SK-N-SH treated with all-trans-retinoic acid at 6 μM for 48 hours (cell line): ENCODE results near the gene MKX.

Experiments used
- ARNTL ChIP-seq: fragments of 450-650 bp; formaldehyde crosslinking; IDR thresholded peaks from 2 replicates; pipeline ENCODE4 v1.5.0; 2020; ENCODE audit warnings: low read depth, mild to moderate bottlenecking, moderate library complexity, borderline replicate concordance
- GLIS3 ChIP-seq: fragments of 250-450 bp; sonication (Bioruptor Pico); IDR thresholded peaks from 2 replicates; pipeline ENCODE4 v1.5.0; 2020; ENCODE audit warnings: mild to moderate bottlenecking, moderate library complexity
- OSR1 ChIP-seq: fragments of 250-450 bp; sonication (Bioruptor Pico); IDR thresholded peaks from 2 replicates; pipeline ENCODE4 v1.8.0; 2022; ENCODE audit warnings: moderate library complexity, mild to moderate bottlenecking, inconsistent platforms
- POU6F1 ChIP-seq: fragments of 250-450 bp; sonication (Bioruptor Pico); IDR thresholded peaks from 2 replicates; pipeline ENCODE4 v1.8.0; 2021; ENCODE audit warnings: low read depth, mild to moderate bottlenecking, moderate library complexity, borderline replicate concordance
- PPARA ChIP-seq: fragments of 250-450 bp; sonication (Bioruptor Pico); IDR thresholded peaks from 2 replicates; pipeline ENCODE4 v1.5.0; 2020; ENCODE audit warnings: mild to moderate bottlenecking, borderline replicate concordance
- SNAI2 ChIP-seq: fragments of 250-450 bp; sonication (Bioruptor Pico); IDR thresholded peaks from 2 replicates; pipeline ENCODE4 v1.5.0; 2020; ENCODE audit warnings: mild to moderate bottlenecking, moderate library complexity
- ZFP3 ChIP-seq: fragments of 250-450 bp; sonication (Bioruptor Pico); IDR thresholded peaks from 2 replicates; pipeline ENCODE4 v1.5.0; 2020; ENCODE audit warnings: mild to moderate bottlenecking, moderate library complexity
- ZNF565 ChIP-seq: fragments of 450-650 bp; formaldehyde crosslinking; conservative IDR thresholded peaks from 2 replicates; pipeline ENCODE4 v1.5.0; 2020; ENCODE audit warnings: low read depth, mild to moderate bottlenecking, moderate library complexity
- ZNF70 ChIP-seq: fragments of 450-650 bp; formaldehyde crosslinking; IDR thresholded peaks from 2 replicates; pipeline ENCODE4 v1.5.0; 2020; ENCODE audit warnings: mild to moderate bottlenecking, moderate library complexity
- ZNF8 ChIP-seq: fragments of 450-650 bp; formaldehyde crosslinking; IDR thresholded peaks from 2 replicates; pipeline ENCODE4 v1.5.0; 2020; ENCODE audit warnings: mild to moderate bottlenecking, moderate library complexity
- TF ChIP-seq, protein P1 (sequence below): fragments of 250-450 bp; sonication (Bioruptor Pico); IDR thresholded peaks from 2 replicates; pipeline ENCODE4 v1.5.1; 2021; ENCODE audit warnings: mild to moderate bottlenecking, moderate library complexity
- TF ChIP-seq, protein P2 (sequence below): fragments of 250-450 bp; sonication (Bioruptor Pico); IDR thresholded peaks from 2 replicates; pipeline ENCODE4 v1.8.0; 2020; ENCODE audit warnings: mild to moderate bottlenecking, moderate library complexity, borderline replicate concordance

DNA sequence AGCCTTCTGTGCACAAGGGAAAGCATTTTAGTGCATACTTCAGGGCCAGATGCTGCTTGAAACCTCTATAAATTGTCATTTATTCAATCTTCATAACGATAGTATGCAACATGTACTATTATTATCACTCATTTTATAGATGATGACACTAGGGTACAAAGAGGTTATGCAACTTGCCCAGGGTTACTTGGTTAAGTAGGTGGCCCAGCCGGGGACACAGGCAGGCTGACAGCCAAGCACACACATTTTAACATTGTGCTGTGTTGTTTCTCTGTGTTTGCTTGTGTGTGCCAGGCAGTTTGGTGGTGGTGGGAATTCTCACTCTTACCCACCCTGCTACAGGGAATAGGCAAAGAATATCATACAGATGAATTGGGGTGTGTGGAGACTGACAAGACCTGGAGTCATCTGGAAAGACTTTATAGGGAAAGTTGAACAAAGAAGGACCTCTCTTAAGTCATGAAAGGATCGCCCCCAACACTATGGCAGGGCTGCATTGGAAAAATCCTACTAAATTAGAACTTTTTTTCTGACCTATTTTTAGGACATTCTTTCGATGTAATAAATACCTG lies 98.9 kb downstream of the MKX start:
- TF ChIP-seq ZFP3, result no peak
- TF ChIP-seq ARNTL (CRISPR knock-in tag), result no peak
- no peak for TF ChIP-seq POU6F1 (CRISPR knock-in tag)
- TF ChIP-seq ZNF565 (CRISPR knock-in tag), result no peak
- no peak for TF ChIP-seq ZNF8 (CRISPR knock-in tag)
- no peak for TF ChIP-seq OSR1 (CRISPR knock-in tag)
- TF ChIP-seq, protein P1, sequence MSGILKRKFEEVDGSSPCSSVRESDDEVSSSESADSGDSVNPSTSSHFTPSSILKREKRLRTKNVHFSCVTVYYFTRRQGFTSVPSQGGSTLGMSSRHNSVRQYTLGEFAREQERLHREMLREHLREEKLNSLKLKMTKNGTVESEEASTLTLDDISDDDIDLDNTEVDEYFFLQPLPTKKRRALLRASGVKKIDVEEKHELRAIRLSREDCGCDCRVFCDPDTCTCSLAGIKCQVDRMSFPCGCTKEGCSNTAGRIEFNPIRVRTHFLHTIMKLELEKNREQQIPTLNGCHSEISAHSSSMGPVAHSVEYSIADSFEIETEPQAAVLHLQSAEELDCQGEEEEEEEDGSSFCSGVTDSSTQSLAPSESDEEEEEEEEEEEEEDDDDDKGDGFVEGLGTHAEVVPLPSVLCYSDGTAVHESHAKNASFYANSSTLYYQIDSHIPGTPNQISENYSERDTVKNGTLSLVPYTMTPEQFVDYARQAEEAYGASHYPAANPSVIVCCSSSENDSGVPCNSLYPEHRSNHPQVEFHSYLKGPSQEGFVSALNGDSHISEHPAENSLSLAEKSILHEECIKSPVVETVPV (CRISPR knock-in tag), result no peak
- TF ChIP-seq PPARA, result no peak
- TF ChIP-seq ZNF70, result no peak
- no peak for TF ChIP-seq SNAI2 (CRISPR knock-in tag)
- TF ChIP-seq, protein P2, sequence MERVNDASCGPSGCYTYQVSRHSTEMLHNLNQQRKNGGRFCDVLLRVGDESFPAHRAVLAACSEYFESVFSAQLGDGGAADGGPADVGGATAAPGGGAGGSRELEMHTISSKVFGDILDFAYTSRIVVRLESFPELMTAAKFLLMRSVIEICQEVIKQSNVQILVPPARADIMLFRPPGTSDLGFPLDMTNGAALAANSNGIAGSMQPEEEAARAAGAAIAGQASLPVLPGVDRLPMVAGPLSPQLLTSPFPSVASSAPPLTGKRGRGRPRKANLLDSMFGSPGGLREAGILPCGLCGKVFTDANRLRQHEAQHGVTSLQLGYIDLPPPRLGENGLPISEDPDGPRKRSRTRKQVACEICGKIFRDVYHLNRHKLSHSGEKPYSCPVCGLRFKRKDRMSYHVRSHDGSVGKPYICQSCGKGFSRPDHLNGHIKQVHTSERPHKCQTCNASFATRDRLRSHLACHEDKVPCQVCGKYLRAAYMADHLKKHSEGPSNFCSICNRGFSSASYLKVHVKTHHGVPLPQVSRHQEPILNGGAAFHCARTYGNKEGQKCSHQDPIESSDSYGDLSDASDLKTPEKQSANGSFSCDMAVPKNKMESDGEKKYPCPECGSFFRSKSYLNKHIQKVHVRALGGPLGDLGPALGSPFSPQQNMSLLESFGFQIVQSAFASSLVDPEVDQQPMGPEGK (CRISPR knock-in tag), result no peak
- no peak for TF ChIP-seq GLIS3 (CRISPR knock-in tag)
